Skeletal muscle satellite cell (primary cell): ENCODE results near the gene TRIM5.
A peak's percentile ranks its signal among the peaks of the same experiment; 100 is the strongest.
"Not testable (repeated sequence)": the region's sequence is repeated elsewhere in the genome, so short reads cannot be mapped to it uniquely, and the experiment has no call there.

ENCODE experiments used
- H3K27me3 ChIP-seq: 2 replicates; pipeline ENCODE4 v1.7.0; 2013; ENCODE audit warnings: low read length; ENCODE audit not compliant: control insufficient read depth, insufficient read depth
- H3K36me3 ChIP-seq: 2 replicates; pipeline ENCODE4 v1.7.0; 2013; ENCODE audit warnings: mild to moderate bottlenecking, control low read depth, low read length; ENCODE audit not compliant: insufficient read depth
- H3K4me1 ChIP-seq: 2 replicates; pipeline ENCODE4 v1.7.0; 2013; ENCODE audit warnings: low read length; ENCODE audit not compliant: control insufficient read depth, insufficient read depth
- H3K4me2 ChIP-seq: 2 replicates; pipeline ENCODE4 v1.7.0; 2013; ENCODE audit warnings: mild to moderate bottlenecking, low read length
- H3K4me3 ChIP-seq: 2 replicates; pipeline ENCODE4 v1.7.0; 2013; ENCODE audit warnings: low read length
- H3K9ac ChIP-seq: 2 replicates; pipeline ENCODE4 v1.7.0; 2013; ENCODE audit warnings: mild to moderate bottlenecking, low read depth, low read length, moderate library complexity
- H3K9me3 ChIP-seq: replicated peaks from 2 replicates; pipeline ENCODE4 v1.7.0; 2013; ENCODE audit warnings: mild to moderate bottlenecking, control low read depth, low read length

The TRIM5 gene

DNA sequence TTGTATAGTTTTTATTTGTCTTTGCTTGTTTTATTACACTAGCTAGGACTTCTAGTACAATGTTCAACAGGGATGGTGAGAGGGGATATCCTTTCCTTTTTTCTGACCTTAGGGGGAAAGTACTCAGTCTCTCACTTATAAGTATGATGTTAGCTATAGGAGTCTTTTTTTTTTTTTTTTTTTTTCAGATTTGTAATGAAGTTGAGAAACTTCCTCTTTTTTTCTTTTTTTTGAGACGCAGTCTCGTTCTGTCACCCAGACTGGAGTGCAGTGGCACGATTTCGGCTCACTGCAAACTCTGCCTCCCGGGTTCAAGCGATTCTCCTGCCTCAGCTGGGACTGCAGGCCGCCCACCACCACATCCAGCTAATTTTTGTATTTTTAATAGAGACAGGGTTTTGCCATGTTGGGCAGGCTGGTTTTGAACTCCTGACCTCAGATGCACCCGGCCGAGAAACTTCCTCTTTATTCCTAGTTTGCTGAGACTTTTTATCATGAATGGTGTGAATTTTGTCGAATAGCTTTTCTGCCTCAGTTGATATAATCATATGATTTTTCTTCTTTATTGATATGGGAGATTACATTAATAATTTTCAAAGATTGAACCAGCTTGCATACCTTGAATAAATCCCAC is 15.7 kb upstream of the TRIM5 start:
- no peaks in the 10 kb centered on the region for H3K4me1 ChIP-seq
- no peak overlapping the region for H3K4me2 ChIP-seq
- H3K9ac ChIP-seq: no peak overlapping the region
- H3K36me3 ChIP-seq: peaks cover 20% of the 10 kb centered on the region
- no peaks in the 10 kb centered on the region for H3K9me3 ChIP-seq
- H3K27me3 ChIP-seq: no peaks in the 10 kb centered on the region
- H3K4me3 ChIP-seq: no peak overlapping the region

- peaks cover 20% of the 10 kb centered on the region for H3K36me3 ChIP-seq
- no peaks in the 10 kb centered on the region for H3K4me1 ChIP-seq
- H3K4me2 ChIP-seq: no peak overlapping the region
- no peaks in the 10 kb centered on the region for H3K27me3 ChIP-seq
- no peaks in the 10 kb centered on the region for H3K9me3 ChIP-seq
- H3K4me3 ChIP-seq: no peak overlapping the region
- H3K9ac ChIP-seq: no peak overlapping the region
Measured at GRCh38 chr11:5698281-5698680, 13.4 kb upstream of the TRIM5 start.

- no peaks in the 10 kb centered on the region for H3K27me3 ChIP-seq
- peaks cover 16% of the 10 kb centered on the region for H3K36me3 ChIP-seq
- H3K4me3 ChIP-seq: no peak overlapping the region
- H3K9ac ChIP-seq: no peak overlapping the region
- H3K4me2 ChIP-seq: no peak overlapping the region
- peaks cover 1% of the 10 kb centered on the region for H3K4me1 ChIP-seq
- no peaks in the 10 kb centered on the region for H3K9me3 ChIP-seq
Measured at GRCh38 chr11:5696210-5696609, 11.3 kb upstream of the TRIM5 start.

DNA sequence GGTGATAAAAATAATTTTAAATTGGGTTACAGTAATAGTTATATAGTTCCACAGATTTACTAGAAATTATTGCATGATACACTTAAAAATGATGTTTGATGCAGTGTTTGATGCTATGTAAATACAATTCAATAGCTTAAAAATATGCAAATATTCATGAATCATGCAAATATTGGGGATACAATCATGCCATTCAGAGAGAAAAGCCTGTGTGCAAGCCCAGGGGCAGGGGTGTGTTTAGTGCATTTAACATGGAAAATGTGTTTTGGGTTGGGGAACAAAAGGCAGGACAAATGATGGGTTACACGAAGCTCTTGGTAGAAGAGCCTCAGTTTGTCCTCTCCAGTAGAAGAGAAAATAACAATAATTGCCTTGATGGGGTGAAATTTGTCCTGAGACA is 10.7 kb upstream of the TRIM5 start:
- Histone ChIP-seq H3K4me1 (peaks cover 8% of the 10 kb centered on the region), H3K9ac (no peak overlapping the region), H3K36me3 (peaks cover 16% of the 10 kb centered on the region), H3K27me3 (no peaks in the 10 kb centered on the region), H3K4me3 (no peak overlapping the region), H3K9me3 (no peaks in the 10 kb centered on the region), H3K4me2 (no peak overlapping the region)

GRCh38 chr11:5694642-5695041 is 9.8 kb upstream of the TRIM5 start:
- no peak overlapping the region for H3K4me3 ChIP-seq
- peaks cover 16% of the 10 kb centered on the region for H3K36me3 ChIP-seq
- no peak overlapping the region for H3K4me2 ChIP-seq
- no peaks in the 10 kb centered on the region for H3K9me3 ChIP-seq
- peaks cover 17% of the 10 kb centered on the region for H3K4me1 ChIP-seq
- no peaks in the 10 kb centered on the region for H3K27me3 ChIP-seq
- no peak overlapping the region for H3K9ac ChIP-seq

- no peak overlapping the region for H3K4me3 ChIP-seq
- peaks cover 4% of the 10 kb centered on the region for H3K36me3 ChIP-seq
- H3K9me3 ChIP-seq: no peaks in the 10 kb centered on the region
- H3K4me2 ChIP-seq: peak overlapping the region; percentile 83
- no peaks in the 10 kb centered on the region for H3K27me3 ChIP-seq
- H3K4me1 ChIP-seq: peaks cover 25% of the 10 kb centered on the region
- H3K9ac ChIP-seq: no peak overlapping the region
Measured at GRCh38 chr11:5691964-5692361, 7.1 kb upstream of the TRIM5 start.

DNA sequence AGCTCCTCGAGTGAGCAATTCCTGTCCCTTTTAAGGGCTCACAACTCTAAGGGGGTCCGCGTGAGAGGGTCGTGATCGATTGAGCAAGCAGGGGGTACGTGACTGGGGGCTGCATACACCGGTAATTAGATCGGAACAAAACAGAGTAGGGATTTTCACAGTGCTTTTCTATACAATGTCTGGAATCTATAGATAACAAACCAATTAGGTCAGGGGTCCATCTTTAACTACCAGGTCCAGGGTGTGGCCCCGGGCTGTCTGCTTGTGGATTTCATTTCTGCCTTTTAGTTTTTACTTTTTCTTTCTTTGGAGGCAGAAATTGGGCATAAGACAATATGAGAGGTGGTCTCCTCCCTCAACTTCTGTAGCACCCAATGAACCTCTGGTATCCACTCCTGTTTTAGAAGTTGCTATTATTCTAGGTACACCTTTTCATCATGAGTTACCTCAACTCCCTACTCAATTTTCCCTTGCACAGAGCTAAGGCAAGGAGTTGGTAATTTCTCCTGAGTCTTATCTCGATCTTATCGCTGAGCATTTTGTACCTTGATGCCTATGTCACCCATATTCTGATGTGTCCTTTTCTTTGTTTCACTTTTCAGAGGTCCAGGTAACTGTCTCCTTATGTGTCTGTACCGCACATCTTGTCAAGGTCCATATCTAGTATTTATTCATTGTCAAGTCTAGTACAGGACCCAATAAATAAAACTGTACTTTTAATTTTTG is 6.5 kb upstream of the TRIM5 start:
- H3K9me3 ChIP-seq, H3K36me3 ChIP-seq, H3K27me3 ChIP-seq: not testable (repeated sequence)
- Histone ChIP-seq H3K4me3 (peak overlapping the region; percentile 73), H3K9ac (peak overlapping the region; percentile 86), H3K4me1 (peaks cover 25% of the 10 kb centered on the region), H3K4me2 (peak overlapping the region; percentile 83)

GRCh38 chr11:5690736-5691135 is 5.9 kb upstream of the TRIM5 start:
- H3K4me1 ChIP-seq: peaks cover 25% of the 10 kb centered on the region
- H3K27me3 ChIP-seq: no peaks in the 10 kb centered on the region
- peak overlapping the region; percentile 86 for H3K9ac ChIP-seq

DNA sequence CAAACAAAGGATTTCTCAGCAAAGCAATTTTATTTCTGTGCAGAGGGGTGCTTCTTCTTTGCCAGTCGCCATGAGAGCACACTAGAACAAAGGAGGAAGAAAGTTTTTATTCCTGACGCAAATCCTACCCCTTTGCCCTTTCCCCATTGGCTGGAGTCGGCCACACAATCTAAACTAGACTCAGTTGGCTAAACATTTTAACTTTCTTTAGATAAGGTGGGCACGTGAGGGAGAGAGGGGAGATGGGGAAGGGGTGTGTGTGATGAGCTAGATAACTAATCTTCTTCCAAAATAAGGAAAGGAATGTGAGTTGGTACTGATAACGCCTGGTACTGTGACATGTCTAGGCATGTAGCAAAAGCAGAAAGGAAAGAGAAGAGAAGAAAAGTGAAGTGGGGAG is 5.3 kb upstream of the TRIM5 start:
- peaks cover 25% of the 10 kb centered on the region for H3K4me1 ChIP-seq
- H3K9me3 ChIP-seq: no peaks in the 10 kb centered on the region
- H3K36me3 ChIP-seq: no peaks in the 10 kb centered on the region
- H3K27me3 ChIP-seq: no peaks in the 10 kb centered on the region
- peak overlapping the region; percentile 73 for H3K4me3 ChIP-seq
- H3K4me2 ChIP-seq: peak overlapping the region; percentile 83
- peak overlapping the region; percentile 86 for H3K9ac ChIP-seq

More at GRCh38 chr11:5690736-5691135, 5.9 kb upstream of the TRIM5 start:
- Histone ChIP-seq H3K9me3 (no peaks in the 10 kb centered on the region), H3K4me3 (peak overlapping the region; percentile 73), H3K4me2 (peak overlapping the region; percentile 83), H3K36me3 (no peaks in the 10 kb centered on the region)

DNA sequence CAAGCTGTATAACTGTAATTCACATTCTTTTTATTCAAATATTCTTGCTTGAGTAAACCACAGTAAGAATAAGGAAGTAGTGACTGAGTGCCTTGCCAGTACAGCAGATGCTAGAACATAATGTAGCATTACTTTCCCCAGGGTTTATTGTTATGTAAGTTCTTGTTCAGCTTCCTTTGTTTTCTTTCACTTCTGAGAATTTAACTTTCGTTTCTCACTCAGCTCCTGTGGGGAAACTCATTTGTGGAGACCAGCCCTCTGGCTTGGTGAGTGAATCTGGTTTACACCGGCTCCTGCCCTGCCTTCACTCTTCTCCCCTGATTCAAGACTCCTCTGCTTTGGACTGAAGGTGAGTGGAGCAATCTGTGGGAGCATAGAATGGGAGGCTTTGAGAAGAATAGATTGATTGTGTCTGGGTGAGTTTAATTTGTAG is 4.7 kb upstream of the TRIM5 start, which contains the start of gene TRIM22:
TRIM22 (plus strand) TSS at position 240 of the 433 bp plus-strand sequence. CDS start 6,443 bp downstream, outside the sequence.
- no peaks in the 10 kb centered on the region for H3K27me3 ChIP-seq
- peaks cover 25% of the 10 kb centered on the region for H3K4me1 ChIP-seq
- H3K9ac ChIP-seq: peak within 1 kb of the TSS; percentile 86
- H3K4me2 ChIP-seq: peak within 1 kb of the TSS; percentile 83
- peak within 1 kb of the TSS; percentile 73 for H3K4me3 ChIP-seq
- no peaks in the 10 kb centered on the region for H3K9me3 ChIP-seq
- no peaks in the 10 kb centered on the region for H3K36me3 ChIP-seq

DNA sequence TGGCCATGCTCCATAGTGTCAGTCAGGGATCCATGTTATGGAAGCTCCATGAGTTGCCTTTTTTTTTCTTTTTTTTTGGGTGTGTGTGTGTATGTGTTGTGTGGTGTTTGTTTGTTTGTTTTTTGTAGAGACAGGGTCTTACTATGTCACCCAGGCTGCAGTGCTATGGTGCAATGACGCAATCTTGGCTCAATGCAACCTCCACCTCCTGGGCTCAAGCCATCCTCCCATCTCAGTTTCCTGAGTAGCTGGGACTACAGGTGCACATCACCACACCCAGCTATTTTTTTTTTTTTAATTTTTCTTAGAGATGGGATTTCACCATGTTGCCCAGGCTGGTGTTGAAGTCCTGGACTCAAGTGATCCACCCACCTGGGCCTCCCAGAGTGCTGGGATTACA is 3.6 kb upstream of the TRIM5 start:
- no peak overlapping the region for H3K9ac ChIP-seq
- no peak overlapping the region for H3K4me2 ChIP-seq
- no peaks in the 10 kb centered on the region for H3K9me3 ChIP-seq
- no peaks in the 10 kb centered on the region for H3K27me3 ChIP-seq
- H3K36me3 ChIP-seq: no peaks in the 10 kb centered on the region
- H3K4me3 ChIP-seq: no peak overlapping the region
- peaks cover 30% of the 10 kb centered on the region for H3K4me1 ChIP-seq

- Histone ChIP-seq H3K4me2 (no peak overlapping the region), H3K36me3 (no peaks in the 10 kb centered on the region), H3K27me3 (no peaks in the 10 kb centered on the region), H3K9ac (no peak overlapping the region), H3K9me3 (no peaks in the 10 kb centered on the region), H3K4me1 (peaks cover 30% of the 10 kb centered on the region), H3K4me3 (no peak overlapping the region)
Measured at GRCh38 chr11:5686426-5686825, 1.6 kb upstream of the TRIM5 start.
